OCI-LY1 (cell line): ENCODE data around the gene USP17L18.
"Not testable (repeated sequence)": the region's sequence is repeated elsewhere in the genome, so short reads cannot be mapped to it uniquely, and the experiment has no call there.

Experiments used
- EZH2 ChIP-seq: fragments of 200-600 bp; sonication (generic), shearing (Covaris generic); IDR thresholded peaks from 2 replicates; pipeline ENCODE4 v1.8.0; 2017; ENCODE audit warnings: borderline replicate concordance, mixed run types, mild to moderate bottlenecking, antibody characterized with exemption, low read length, moderate library complexity, mixed read lengths
- TF ChIP-seq, protein P1 (sequence below): fragments of 200-600 bp; sonication (generic), shearing (Covaris generic); IDR thresholded peaks from 2 replicates; pipeline ENCODE4 v1.5.1; 2017; ENCODE audit warnings: mild to moderate bottlenecking, antibody characterized with exemption, low read length, moderate library complexity, mixed read lengths

- TF ChIP-seq, protein P1, sequence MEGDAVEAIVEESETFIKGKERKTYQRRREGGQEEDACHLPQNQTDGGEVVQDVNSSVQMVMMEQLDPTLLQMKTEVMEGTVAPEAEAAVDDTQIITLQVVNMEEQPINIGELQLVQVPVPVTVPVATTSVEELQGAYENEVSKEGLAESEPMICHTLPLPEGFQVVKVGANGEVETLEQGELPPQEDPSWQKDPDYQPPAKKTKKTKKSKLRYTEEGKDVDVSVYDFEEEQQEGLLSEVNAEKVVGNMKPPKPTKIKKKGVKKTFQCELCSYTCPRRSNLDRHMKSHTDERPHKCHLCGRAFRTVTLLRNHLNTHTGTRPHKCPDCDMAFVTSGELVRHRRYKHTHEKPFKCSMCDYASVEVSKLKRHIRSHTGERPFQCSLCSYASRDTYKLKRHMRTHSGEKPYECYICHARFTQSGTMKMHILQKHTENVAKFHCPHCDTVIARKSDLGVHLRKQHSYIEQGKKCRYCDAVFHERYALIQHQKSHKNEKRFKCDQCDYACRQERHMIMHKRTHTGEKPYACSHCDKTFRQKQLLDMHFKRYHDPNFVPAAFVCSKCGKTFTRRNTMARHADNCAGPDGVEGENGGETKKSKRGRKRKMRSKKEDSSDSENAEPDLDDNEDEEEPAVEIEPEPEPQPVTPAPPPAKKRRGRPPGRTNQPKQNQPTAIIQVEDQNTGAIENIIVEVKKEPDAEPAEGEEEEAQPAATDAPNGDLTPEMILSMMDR = not testable (repeated sequence)
- not testable (repeated sequence) for TF ChIP-seq EZH2
These were observed 14.1 kb downstream of the USP17L18 start, which contains the start of gene USP17L21 for GRCh38 chr4:9262572-9262971.
